OCI-LY7 (cell line): ENCODE results near the gene SIX3. TPM values are rescaled to one million over a fixed set of nuclear protein-coding genes. Genes with fewer than 3 reads are reported as not detected.

Experiments
- BruUV-seq: library from RNA; stranded (reverse); fragments of 400-500 nt; replicated peaks from 2 replicates; lab custom pipeline; 2021; lab: Mats Ljungman, UMichigan
- CTCF ChIA-PET: fragments of 300-600 bp; sonication (Branson Sonifier 250); formaldehyde crosslinking; loops from one replicate; lab custom pipeline; 2022; ENCODE audit warnings: antibody characterized with exemption; ENCODE audit not compliant: unreplicated experiment; lab: Charles Lee
- POLR2A ChIA-PET: fragments of 300-600 bp; sonication (Branson Sonifier 250); formaldehyde crosslinking; loops from one replicate; lab custom pipeline; 2022; ENCODE audit warnings: antibody characterized with exemption; lab: Charles Lee
- DNase-seq: peaks from one replicate; pipeline ENCODE4 v3.0.0-alpha.2; 2015; ENCODE audit warnings: low spot score
- H2AFZ ChIP-seq: fragments of 200-600 bp; sonication (generic), shearing (Covaris generic); 2 replicates; pipeline ENCODE4 v1.6.1; 2014; ENCODE audit warnings: mild to moderate bottlenecking, antibody characterized with exemption, low read length, moderate library complexity
- H3K27ac ChIP-seq: fragments of 200-600 bp; sonication (generic); 2 replicates; pipeline ENCODE4 v1.5.1; 2014; ENCODE audit warnings: mixed run types, low read depth, mild to moderate bottlenecking, moderate library complexity, low read length, inconsistent platforms; ENCODE audit not compliant: poor library complexity, severe bottlenecking
- H3K36me3 ChIP-seq: fragments of 200-600 bp; sonication (generic); 2 replicates; pipeline ENCODE4 v1.6.1; 2014; ENCODE audit warnings: mild to moderate bottlenecking, antibody characterized with exemption, low read length, moderate library complexity, mixed read lengths; ENCODE audit not compliant: insufficient read depth
- H3K4me1 ChIP-seq: fragments of 200-600 bp; sonication (generic); 2 replicates; pipeline ENCODE4 v1.5.1; 2014; ENCODE audit warnings: mild to moderate bottlenecking, low read length; ENCODE audit not compliant: insufficient read depth, poor library complexity, severe bottlenecking
- H3K4me2 ChIP-seq: fragments of 200-600 bp; sonication (generic); 2 replicates; pipeline ENCODE4 v1.6.1; 2014; ENCODE audit warnings: mild to moderate bottlenecking, low read length
- H3K4me3 ChIP-seq: fragments of 200-600 bp; sonication (generic); 2 replicates; pipeline ENCODE4 v1.5.1; 2014; ENCODE audit warnings: mild to moderate bottlenecking, low read depth, low read length; ENCODE audit not compliant: poor library complexity, severe bottlenecking
- H3K79me2 ChIP-seq: fragments of 200-600 bp; sonication (generic); 2 replicates; pipeline ENCODE4 v1.6.1; 2016; ENCODE audit warnings: low read depth, mild to moderate bottlenecking, low read length, moderate library complexity, mixed read lengths; ENCODE audit not compliant: insufficient read depth
- H3K9me2 ChIP-seq: fragments of 200-600 bp; sonication (generic); 2 replicates; pipeline ENCODE4 v1.6.1; 2016; ENCODE audit warnings: mild to moderate bottlenecking, low read length, mixed read lengths; ENCODE audit not compliant: insufficient read depth
- H3K9me3 ChIP-seq: fragments of 200-600 bp; sonication (generic); 2 replicates; pipeline ENCODE4 v1.6.1; 2014; ENCODE audit warnings: mild to moderate bottlenecking, mixed run types, low read length, mixed read lengths
- H4K20me1 ChIP-seq: fragments of 200-600 bp; sonication (generic); 2 replicates; pipeline ENCODE4 v1.6.1; 2014; ENCODE audit warnings: mild to moderate bottlenecking, antibody characterized with exemption, low read length, moderate library complexity, mixed read lengths; ENCODE audit not compliant: insufficient read depth
- EZH2phosphoT487 ChIP-seq: fragments of 200-600 bp; sonication (generic); IDR thresholded peaks from 2 replicates; pipeline ENCODE4 v1.6.1; 2018; ENCODE audit warnings: low read depth, borderline replicate concordance, mild to moderate bottlenecking, mixed run types, antibody characterized with exemption, low read length, moderate library complexity, mixed read lengths
- intact Hi-C: fragments of 100-400 bp; cut with micrococcal nuclease; formaldehyde crosslinking; loops from one replicate; pipeline ENCODE4 v1.10.0; 2022; ENCODE audit not compliant: unreplicated experiment
- total RNA-seq, 2 experiments: library from RNA; depleted of rRNA in 1 of 2; stranded (reverse); fragments of >200 nt in 1 of 2; shearing (Covaris generic) in 1 of 2; gene quantifications; 2 replicates each; pipeline ENCODE4 v1.2.3, GENCODE V29; 2014 to 2022
- TF ChIP-seq, protein P1 (sequence below): fragments of 200-600 bp; sonication (generic); conservative IDR thresholded peaks from 2 replicates; pipeline ENCODE4 v1.5.1; 2014; ENCODE audit warnings: mild to moderate bottlenecking, antibody characterized with exemption, low read length, moderate library complexity, mixed read lengths

SIX3 gene
- total RNA-seq, 2 experiments from 2014 or later, result not detected

DNA sequence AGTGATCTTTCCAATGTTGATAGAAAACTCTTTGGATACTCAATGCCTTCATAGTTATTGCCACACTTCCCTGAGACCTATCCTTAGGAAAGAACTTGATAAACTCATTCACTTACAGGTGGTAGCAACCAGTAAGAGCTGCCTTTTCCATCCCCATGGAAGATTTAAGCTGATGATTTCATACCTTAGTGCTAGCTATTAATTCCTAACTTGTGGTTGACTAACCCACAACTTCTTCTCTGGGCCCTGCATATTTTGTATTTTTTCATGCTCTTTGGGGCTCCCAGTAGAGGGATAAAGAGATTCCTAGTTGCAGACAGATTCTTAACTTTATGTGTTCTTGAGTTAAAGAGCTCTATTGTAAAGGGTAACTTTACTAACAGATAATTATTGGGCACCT, 25.2 kb upstream of the SIX3 start:
- no peaks in the 10 kb centered on the region for H3K4me1 ChIP-seq
- H3K4me3 ChIP-seq, result no peak overlapping the region
- no peaks in the 10 kb centered on the region for H3K9me3 ChIP-seq
- no peak overlapping the region for H3K4me2 ChIP-seq
- H3K27ac ChIP-seq, result no peak overlapping the region
- no peak overlapping the region for H2AFZ ChIP-seq
- H3K36me3 ChIP-seq, result no peaks in the 10 kb centered on the region
- H3K9me2 ChIP-seq, result no peaks in the 10 kb centered on the region
- TF ChIP-seq, protein P1, sequence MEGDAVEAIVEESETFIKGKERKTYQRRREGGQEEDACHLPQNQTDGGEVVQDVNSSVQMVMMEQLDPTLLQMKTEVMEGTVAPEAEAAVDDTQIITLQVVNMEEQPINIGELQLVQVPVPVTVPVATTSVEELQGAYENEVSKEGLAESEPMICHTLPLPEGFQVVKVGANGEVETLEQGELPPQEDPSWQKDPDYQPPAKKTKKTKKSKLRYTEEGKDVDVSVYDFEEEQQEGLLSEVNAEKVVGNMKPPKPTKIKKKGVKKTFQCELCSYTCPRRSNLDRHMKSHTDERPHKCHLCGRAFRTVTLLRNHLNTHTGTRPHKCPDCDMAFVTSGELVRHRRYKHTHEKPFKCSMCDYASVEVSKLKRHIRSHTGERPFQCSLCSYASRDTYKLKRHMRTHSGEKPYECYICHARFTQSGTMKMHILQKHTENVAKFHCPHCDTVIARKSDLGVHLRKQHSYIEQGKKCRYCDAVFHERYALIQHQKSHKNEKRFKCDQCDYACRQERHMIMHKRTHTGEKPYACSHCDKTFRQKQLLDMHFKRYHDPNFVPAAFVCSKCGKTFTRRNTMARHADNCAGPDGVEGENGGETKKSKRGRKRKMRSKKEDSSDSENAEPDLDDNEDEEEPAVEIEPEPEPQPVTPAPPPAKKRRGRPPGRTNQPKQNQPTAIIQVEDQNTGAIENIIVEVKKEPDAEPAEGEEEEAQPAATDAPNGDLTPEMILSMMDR, result no peak
- no peak for TF ChIP-seq EZH2phosphoT487
- no peaks in the 10 kb centered on the region for H4K20me1 ChIP-seq
- no TSS peak for BruUV-seq
- intact Hi-C loops, result no loop called here
- DNase-seq, result no peak
- ChIA-PET CTCF (no interaction called here), POLR2A (interaction anchor here (0.8 kb wide), 1 partner anchor 18 kb away, joined by 3 read pairs; no protein-coding TSS in a partner anchor)
- no peaks in the 10 kb centered on the region for H3K79me2 ChIP-seq

- Histone ChIP-seq H3K4me2 (no peak overlapping the region), H3K36me3 (no peaks in the 10 kb centered on the region), H2AFZ (no peak overlapping the region), H3K27ac (no peak overlapping the region), H3K9me3 (no peaks in the 10 kb centered on the region), H3K9me2 (no peaks in the 10 kb centered on the region), H3K79me2 (no peaks in the 10 kb centered on the region), H4K20me1 (no peaks in the 10 kb centered on the region), H3K4me3 (no peak overlapping the region), H3K4me1 (no peaks in the 10 kb centered on the region)
- intact Hi-C loops, result no loop called here
- no peak for TF ChIP-seq EZH2phosphoT487
- TF ChIP-seq, protein P1, result no peak
- ChIA-PET POLR2A (no interaction called here), CTCF (no interaction called here)
- no TSS peak for BruUV-seq
- no peak for DNase-seq
Measured at GRCh38 chr2:44918095-44918775, 23.3 kb upstream of the SIX3 start.

DNA sequence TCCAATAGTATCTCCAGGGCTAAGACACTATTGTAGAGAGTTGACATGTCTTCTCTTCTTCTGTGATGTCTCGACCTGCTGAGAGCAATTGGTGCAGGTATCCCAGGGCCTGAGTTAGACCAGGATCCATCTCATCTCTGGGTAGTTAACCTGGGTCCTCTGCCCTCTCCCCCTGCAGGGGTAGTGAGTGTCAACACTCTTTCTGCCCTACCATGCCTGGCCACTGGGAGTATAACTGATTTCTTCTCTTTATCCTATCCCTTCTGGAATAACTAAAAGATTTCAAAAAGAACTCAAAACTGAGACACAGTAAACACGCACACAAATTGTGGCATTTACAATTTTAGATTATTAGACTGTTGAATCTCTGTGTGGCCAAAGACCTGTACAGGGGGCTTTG, 20.8 kb upstream of the SIX3 start:
- H3K4me2 ChIP-seq, result no peak overlapping the region
- BruUV-seq, result no TSS peak
- no peaks in the 10 kb centered on the region for H3K9me2 ChIP-seq
- H3K27ac ChIP-seq, result no peak overlapping the region
- no peak overlapping the region for H3K4me3 ChIP-seq
- intact Hi-C loops, result no loop called here
- TF ChIP-seq, protein P1, result no peak; the same call in 1 of the 2 replicates
- no peak for TF ChIP-seq EZH2phosphoT487
- no peaks in the 10 kb centered on the region for H3K4me1 ChIP-seq
- no peak overlapping the region for H2AFZ ChIP-seq
- no peaks in the 10 kb centered on the region for H3K36me3 ChIP-seq
- H3K9me3 ChIP-seq, result no peaks in the 10 kb centered on the region
- ChIA-PET CTCF (no interaction called here), POLR2A (no interaction called here)
- H3K79me2 ChIP-seq, result no peaks in the 10 kb centered on the region
- DNase-seq, result no peak
- H4K20me1 ChIP-seq, result no peaks in the 10 kb centered on the region
